Upper lobe of right lung (tissue), 1 donor: Measurements from ENCODE around the gene LHX3. TPM values are rescaled to one million over a fixed set of nuclear protein-coding genes. Genes with fewer than 3 reads are reported as not detected.

Experiments
- ATAC-seq: fragments of 200-7000 bp; cut with Tn5 transposase; one replicate; pipeline ENCODE4 v1.9.1; 2020; ENCODE audit warnings: mild to moderate bottlenecking, moderate library complexity
- DNase-seq: peaks from one replicate; pipeline ENCODE4 v3.0.0-alpha.2; 2020
- H3K27ac ChIP-seq: fragments of 200-600 bp; one replicate; pipeline ENCODE4 v1.8.0; 2022
- H3K27me3 ChIP-seq: fragments of 200-600 bp; one replicate; pipeline ENCODE4 v1.8.0; 2022; ENCODE audit warnings: mild to moderate bottlenecking
- H3K36me3 ChIP-seq: fragments of 200-600 bp; one replicate; pipeline ENCODE4 v1.8.0; 2022
- H3K4me1 ChIP-seq: fragments of 200-600 bp; one replicate; pipeline ENCODE4 v1.8.0; 2022
- H3K4me3 ChIP-seq: fragments of 200-600 bp; one replicate; pipeline ENCODE4 v1.8.0; 2022; ENCODE audit warnings: mild to moderate bottlenecking
- H3K9me3 ChIP-seq: fragments of 200-600 bp; one replicate; pipeline ENCODE4 v1.8.0; 2022
- intact Hi-C: fragments of 100-400 bp; cut with DNase I; formaldehyde crosslinking; loops from one replicate; pipeline ENCODE4 v1.11.0; 2022
- total RNA-seq: library from RNA; stranded (reverse); fragmentation: NEBNext Ultra II Directional; extraction: Animal tissue kit (Norgen Biotek cat#: 25700); gene quantifications from one replicate; pipeline ENCODE4 v1.2.1, GENCODE V29; 2021
- TF ChIP-seq, protein P1 (sequence below): fragments of 200-600 bp; IDR thresholded peaks from one replicate; pipeline ENCODE4 v1.8.0; 2022; ENCODE audit warnings: antibody characterized with exemption
- donor health status: DM: no; HTN: yes; CAD: no; lungs with severe emphysema.

The LHX3 gene
- total RNA-seq, 1 donor from 2014 or later = not detected

DNA sequence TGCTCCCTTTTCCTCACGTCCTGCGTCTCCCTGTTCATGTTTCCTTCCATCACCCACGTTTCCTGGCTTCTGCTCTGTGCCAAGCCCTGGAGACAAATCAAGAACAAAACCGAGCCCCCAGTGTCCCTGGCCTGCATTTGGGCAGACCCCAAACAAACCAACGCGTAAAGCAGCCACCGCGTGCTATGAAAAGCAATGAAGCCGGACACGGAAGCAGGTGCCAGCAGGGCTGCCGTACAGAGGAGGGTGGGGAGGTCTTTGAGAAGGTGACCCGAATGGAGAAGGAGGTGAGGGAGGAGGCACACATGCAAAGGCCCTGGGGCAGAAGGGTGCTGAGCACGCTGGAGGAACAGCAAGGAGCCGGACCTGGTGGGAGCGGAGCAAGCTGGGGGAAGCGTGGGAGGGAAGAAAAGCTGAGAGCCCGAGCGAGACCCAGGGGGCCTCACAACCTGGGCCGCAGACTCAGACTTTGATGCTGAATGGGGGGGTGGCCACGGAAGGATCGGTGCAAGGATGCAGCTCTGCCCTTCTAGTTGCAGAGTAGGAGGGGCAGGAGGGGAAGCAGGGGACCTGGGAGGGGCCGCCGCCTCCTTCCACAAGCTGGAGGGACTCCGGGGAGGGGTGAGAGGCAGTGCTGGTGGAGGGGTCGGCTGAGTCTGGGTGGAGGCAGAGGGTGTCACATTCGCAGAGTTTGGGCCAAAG is 42.1 kb upstream of the LHX3 start:
- H3K27ac ChIP-seq = no peak overlapping the region
- no peaks in the 10 kb centered on the region for H3K27me3 ChIP-seq
- no peak overlapping the region for H3K4me3 ChIP-seq
- intact Hi-C loops = no loop called here
- no peak for DNase-seq
- ATAC-seq = no peak
- H3K4me1 ChIP-seq = peaks cover 22% of the 10 kb centered on the region
- TF ChIP-seq, protein P1, sequence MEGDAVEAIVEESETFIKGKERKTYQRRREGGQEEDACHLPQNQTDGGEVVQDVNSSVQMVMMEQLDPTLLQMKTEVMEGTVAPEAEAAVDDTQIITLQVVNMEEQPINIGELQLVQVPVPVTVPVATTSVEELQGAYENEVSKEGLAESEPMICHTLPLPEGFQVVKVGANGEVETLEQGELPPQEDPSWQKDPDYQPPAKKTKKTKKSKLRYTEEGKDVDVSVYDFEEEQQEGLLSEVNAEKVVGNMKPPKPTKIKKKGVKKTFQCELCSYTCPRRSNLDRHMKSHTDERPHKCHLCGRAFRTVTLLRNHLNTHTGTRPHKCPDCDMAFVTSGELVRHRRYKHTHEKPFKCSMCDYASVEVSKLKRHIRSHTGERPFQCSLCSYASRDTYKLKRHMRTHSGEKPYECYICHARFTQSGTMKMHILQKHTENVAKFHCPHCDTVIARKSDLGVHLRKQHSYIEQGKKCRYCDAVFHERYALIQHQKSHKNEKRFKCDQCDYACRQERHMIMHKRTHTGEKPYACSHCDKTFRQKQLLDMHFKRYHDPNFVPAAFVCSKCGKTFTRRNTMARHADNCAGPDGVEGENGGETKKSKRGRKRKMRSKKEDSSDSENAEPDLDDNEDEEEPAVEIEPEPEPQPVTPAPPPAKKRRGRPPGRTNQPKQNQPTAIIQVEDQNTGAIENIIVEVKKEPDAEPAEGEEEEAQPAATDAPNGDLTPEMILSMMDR = no peak
- no peaks in the 10 kb centered on the region for H3K9me3 ChIP-seq
- H3K36me3 ChIP-seq = no peaks in the 10 kb centered on the region

DNA sequence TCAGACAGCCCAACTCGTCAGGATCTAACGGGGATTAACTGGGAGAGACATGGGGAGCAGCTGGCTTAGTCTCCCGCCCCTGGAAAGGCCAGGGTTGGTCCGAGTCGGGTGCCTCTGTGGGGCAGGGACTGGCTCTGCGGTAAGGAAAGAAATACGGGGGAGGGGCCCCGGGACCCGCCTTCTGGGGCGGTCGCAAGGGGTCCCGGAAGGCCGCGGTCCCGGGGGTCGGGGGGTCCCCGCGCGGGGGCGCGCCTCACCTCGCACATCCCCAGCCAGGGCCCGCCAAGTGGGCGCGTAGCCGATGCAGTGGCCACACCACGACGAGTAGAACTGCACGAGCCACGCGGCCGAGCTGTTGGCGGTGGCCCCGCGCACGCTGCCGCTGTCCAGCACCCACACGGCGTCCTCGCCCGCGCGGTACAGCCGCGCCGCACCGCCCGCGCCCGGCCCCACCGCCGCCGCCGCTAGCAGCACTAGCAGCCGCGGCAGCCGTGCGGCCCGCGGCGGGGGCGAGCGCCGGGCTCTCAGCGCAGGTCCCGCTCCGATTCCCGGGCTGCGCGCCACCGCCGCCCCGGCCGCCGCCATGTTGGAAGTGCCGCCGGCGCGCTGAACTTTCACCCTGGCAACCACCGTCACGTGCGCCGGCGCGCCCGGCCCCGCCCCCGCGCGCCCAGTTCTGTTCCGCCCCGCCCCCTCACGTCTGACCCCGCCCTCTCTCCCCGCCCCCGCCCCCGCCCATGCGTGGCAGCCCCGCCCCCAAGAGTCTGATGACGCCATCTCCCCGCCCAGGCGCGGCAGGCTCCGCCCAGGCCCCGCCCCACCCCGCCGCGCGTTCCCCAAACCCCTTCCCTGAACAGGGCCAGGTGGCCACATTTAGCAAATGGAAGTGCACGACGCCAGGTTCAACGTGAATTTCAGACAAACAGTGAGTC is 40.6 kb upstream of the LHX3 start, which contains the start of gene QSOX2:
QSOX2 (minus strand) TSS at position 594 of the 932 bp plus-strand sequence; CDS start at position 585, 9 bp downstream.
- Histone ChIP-seq H3K9me3 (no peaks in the 10 kb centered on the region), H3K4me3 (peak within 1 kb of the TSS; percentile 78), H3K36me3 (no peaks in the 10 kb centered on the region), H3K4me1 (peaks cover 22% of the 10 kb centered on the region), H3K27me3 (no peaks in the 10 kb centered on the region), H3K27ac (no peak within 1 kb of the TSS)
- peak; percentile 92 for DNase-seq
- intact Hi-C loops = no loop called here
- peak; percentile 93 for ATAC-seq
- TF ChIP-seq, protein P1 = no peak

DNA sequence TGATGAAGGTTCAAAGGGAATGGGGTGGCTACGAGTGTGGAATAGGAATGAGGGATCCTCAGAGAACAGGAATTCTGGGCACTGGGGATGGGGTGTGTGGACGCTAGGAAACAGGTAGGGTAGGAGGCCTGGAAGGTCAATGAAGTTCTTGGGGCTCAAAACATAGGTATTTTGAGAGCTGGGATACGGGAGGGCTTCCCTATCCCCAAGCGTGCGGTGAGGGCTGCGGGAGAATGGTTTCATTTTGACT is 40.0 kb upstream of the LHX3 start:
- no peak for ATAC-seq
- intact Hi-C loops = no loop called here
- no peaks in the 10 kb centered on the region for H3K9me3 ChIP-seq
- H3K36me3 ChIP-seq = no peaks in the 10 kb centered on the region
- no peaks in the 10 kb centered on the region for H3K27me3 ChIP-seq
- H3K4me1 ChIP-seq = peaks cover 22% of the 10 kb centered on the region
- no peak overlapping the region for H3K27ac ChIP-seq
- TF ChIP-seq, protein P1 = no peak
- DNase-seq = no peak
- peak overlapping the region; percentile 78 for H3K4me3 ChIP-seq

DNA sequence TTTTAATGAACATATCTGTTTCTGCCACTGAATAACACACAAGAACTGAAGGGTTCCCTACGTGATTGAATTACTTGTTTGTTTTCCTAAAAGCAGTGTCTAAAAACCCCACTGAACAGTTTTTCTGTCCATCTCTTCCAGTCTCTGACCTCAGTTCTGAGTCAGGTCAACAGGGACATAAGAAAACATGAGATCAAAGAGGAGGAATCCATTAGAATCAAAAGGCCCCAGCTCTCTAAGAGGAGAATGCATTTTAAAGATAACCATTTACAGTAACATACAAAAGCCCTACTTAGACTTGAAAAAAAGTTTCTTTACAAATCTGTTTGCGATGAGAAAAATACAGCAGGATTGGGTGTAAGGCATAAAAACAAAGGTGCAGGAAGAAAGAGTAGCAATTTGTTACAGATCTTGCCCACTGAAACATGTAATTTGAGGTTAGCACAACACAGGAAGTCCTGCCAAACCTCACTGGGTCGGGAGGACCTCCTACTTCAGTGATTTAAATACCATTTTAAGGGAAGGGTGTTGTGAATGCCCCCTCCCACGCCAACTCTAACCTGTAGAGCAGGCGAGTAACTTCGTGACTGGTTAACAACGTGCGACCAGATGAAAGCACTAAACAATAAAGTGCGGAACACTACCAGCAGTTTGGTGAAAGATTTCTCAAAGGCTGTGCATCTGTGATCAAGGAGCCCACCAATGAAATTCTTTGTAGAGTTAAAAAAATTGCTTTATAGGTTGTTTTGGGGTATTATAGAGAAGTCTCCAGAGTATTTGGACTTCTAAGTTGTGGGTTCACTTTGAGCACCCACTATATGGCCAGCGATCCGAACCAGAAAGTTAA is 39.4 kb upstream of the LHX3 start:
- ATAC-seq = no peak

DNA sequence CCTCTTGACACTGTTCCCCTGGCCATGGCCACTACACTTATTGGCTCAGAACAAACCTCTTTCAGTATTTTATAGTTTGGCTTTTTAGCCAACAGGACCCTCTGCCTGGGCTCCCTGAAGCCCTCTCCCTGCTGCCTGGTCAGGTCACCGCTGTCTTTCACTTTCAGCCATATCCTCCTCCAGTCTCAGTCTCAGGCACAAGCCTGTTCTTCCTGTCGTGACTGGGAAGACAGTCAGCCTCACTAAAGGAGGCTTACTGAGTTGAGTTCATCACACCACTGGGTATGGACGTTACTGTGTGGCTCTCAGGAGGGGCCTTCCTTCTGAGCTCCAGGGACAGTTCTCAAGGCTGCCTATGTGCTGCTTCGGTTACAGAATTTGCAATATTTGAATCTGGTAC is 38.7 kb upstream of the LHX3 start:
- ATAC-seq (no peak), DNase-seq (no peak)
- intact Hi-C loops = no loop called here
- Histone ChIP-seq H3K27ac (no peak overlapping the region), H3K9me3 (no peaks in the 10 kb centered on the region), H3K4me3 (no peak overlapping the region), H3K36me3 (no peaks in the 10 kb centered on the region), H3K27me3 (no peaks in the 10 kb centered on the region), H3K4me1 (peaks cover 27% of the 10 kb centered on the region)
- TF ChIP-seq, protein P1 = no peak

More for the DNA sequence above, 39.4 kb upstream of the LHX3 start:
- no peaks in the 10 kb centered on the region for H3K36me3 ChIP-seq
- intact Hi-C loops = no loop called here
- TF ChIP-seq, protein P1 = no peak
- H3K27ac ChIP-seq = no peak overlapping the region
- no peak for DNase-seq
- H3K4me1 ChIP-seq = peaks cover 25% of the 10 kb centered on the region
- H3K4me3 ChIP-seq = peak overlapping the region; percentile 78
- no peaks in the 10 kb centered on the region for H3K27me3 ChIP-seq
- H3K9me3 ChIP-seq = no peaks in the 10 kb centered on the region
